ENCODE results near the gene C5orf22. TPM values are rescaled to one million over a fixed set of nuclear protein-coding genes. Genes with fewer than 3 reads are reported as not detected.

C5orf22 gene
- 42.1 TPM for polyA plus RNA-seq (2013, experiment 1 of 2)
- 41.9 TPM for polyA plus RNA-seq (2013, experiment 2 of 2)

DNA sequence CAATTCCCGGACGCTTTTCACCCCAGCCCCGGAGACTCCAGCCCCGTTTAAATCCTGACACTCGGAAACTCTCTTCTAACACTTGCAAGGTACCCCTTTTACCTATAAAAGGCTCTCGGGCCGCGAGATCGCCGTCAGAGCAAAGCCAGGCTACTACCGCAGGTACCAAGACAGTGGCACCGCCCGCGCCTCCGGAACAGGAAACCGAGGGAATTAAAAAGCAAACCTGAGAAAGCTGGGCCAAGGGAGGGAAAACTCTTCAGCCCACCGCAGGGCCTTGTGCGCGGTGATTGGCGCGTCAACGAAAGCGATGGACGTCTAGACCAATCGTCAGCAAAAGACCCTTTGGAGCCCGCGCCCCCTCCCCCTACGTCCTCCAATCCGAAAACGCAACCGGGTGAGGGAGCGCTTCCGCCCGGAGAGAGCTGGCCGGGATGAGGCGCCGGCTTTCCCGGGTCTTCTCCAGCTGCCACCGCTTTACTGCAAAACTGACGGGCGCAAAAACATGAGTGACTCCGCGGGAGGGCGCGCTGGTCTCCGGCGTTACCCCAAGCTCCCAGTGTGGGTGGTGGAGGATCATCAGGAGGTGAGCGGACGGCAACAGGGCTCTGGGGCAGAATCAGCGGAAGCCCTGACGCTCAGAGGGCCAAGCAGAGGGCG lies at the start of gene C5orf22, which contains the start of gene DROSHA:
Gene C5orf22 (plus strand): TSS at position 414 of the 660 bp plus-strand sequence. CDS start 92 bp downstream, at position 506.
Gene DROSHA (minus strand): TSS at position 206 of the 660 bp plus-strand sequence. CDS start 3,034 bp downstream, outside the sequence.
- H4K8ac ChIP-seq (ENCODE audit: low read depth, low read length) = no peak within 1 kb of the TSS
- H3K9ac ChIP-seq (ENCODE audit: low read depth, low read length, poor library complexity) = peak within 1 kb of the TSS; percentile 98
- H3K27ac ChIP-seq (replicated peaks; ENCODE audit: low read length) = peak within 1 kb of the TSS; percentile 66
- H2BK15ac ChIP-seq (ENCODE audit: low read length) = no peak within 1 kb of the TSS
- H3K14ac ChIP-seq (ENCODE audit: low read length) = peak within 1 kb of the TSS; percentile 95
- peak within 1 kb of the TSS; percentile 88 for H3K4me2 ChIP-seq (ENCODE audit: insufficient read depth, low read length, poor library complexity, severe bottlenecking)
- H3K79me1 ChIP-seq (ENCODE audit: low read depth, low read length) = peaks cover 2% of the 10 kb centered on the region
- H2BK12ac ChIP-seq (ENCODE audit: low read length) = no peak within 1 kb of the TSS
- peak within 1 kb of the TSS; percentile 76 for H3K23ac ChIP-seq (ENCODE audit: low read depth, low read length, poor library complexity)
- no peaks in the 10 kb centered on the region for H3K27me3 ChIP-seq (ENCODE audit: control insufficient read depth in 3 of 3, insufficient read depth in 3 of 3, low read depth in 1 of 3, low read length in 3 of 3)
- peak within 1 kb of the TSS; percentile 86 for H3K18ac ChIP-seq (ENCODE audit: low read length)
- peak within 1 kb of the TSS; percentile 86 for H2AFZ ChIP-seq (ENCODE audit: low read length)
- H2BK5ac ChIP-seq (ENCODE audit: low read length) = no peak within 1 kb of the TSS
- H3K4me3 ChIP-seq (ENCODE audit: low read length in 2 of 2) = peak within 1 kb of the TSS; percentile 88 to 97
- H3K36me3 ChIP-seq (replicated peaks in 1 of 2; ENCODE audit: control insufficient read depth in 2 of 2, insufficient read depth in 2 of 2, low read length in 2 of 2) = peaks cover 22 to 69% of the 10 kb centered on the region in 2 donors
- H3K9me3 ChIP-seq (replicated peaks in 1 of 2; ENCODE audit: control insufficient read depth in 2 of 2, insufficient read depth in 1 of 2, low read depth in 1 of 2, low read length in 2 of 2) = no peaks in the 10 kb centered on the region
- peak; percentile 92 for DNase-seq (ENCODE audit: low spot score)
- H2AK5ac ChIP-seq (ENCODE audit: low read depth, low read length) = no peak within 1 kb of the TSS
- peaks cover 6 to 10% of the 10 kb centered on the region in 2 donors for H3K4me1 ChIP-seq (ENCODE audit: control insufficient read depth in 2 of 2, insufficient read depth in 1 of 2, low read depth in 1 of 2, low read length in 2 of 2)
- no peak within 1 kb of the TSS for H3K4ac ChIP-seq (ENCODE audit: low read length)
- H4K91ac ChIP-seq (ENCODE audit: low read depth, low read length, poor library complexity) = no peak within 1 kb of the TSS
- no CpG with 5 or more reads among the region's 52 CpGs for WGBS, 2 donors (ENCODE audit: extremely low coverage in 2 of 2, insufficient read length in 2 of 2, insufficient replicate concordance in 1 of 2)
- H2BK120ac ChIP-seq (ENCODE audit: low read depth, low read length) = no peak within 1 kb of the TSS

DNA sequence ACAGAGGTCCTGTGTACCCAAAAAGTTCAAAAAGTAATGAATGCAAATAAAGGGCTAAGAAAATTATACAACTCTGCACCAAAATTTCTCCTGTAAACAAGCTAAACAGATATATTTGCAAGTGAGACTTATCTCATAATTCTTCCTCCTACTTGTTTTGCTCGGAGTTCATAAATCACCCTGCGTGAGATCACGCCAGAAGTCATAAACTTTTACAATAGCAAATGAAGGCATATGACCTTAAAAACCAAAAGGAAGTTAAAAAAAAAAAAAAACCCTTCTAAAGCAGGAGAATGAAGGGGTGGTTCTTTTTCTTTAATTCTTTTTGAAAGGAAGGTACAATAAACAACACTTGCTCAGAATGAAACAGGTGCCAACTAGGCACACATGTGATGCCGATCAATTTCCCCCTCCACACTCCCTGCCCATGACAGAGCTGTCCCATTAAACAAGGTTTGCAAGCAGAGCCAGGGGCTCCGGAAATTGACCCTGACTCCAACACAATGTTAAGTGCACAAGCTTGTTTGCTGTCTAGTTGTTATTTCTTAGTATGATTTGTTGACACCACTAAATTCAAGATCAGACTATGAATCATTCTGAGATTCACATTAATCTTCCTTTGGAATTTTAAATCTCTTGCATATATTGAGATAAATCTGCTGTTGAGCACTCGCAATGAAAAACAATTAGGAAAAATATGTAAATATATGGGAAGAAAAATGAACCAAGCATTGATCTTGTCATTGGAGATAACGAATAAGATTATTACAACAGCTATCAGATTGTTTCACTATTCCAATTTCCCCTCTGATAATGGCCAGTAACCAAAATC lies 46.5 kb upstream of the C5orf22 start:
- Histone ChIP-seq H2BK15ac (ENCODE audit: low read length) (no peak overlapping the region), H2AFZ (ENCODE audit: low read length) (no peak overlapping the region), H3K18ac (ENCODE audit: low read length) (no peak overlapping the region), H3K4me3 (ENCODE audit: low read length in 2 of 2) (no peak overlapping the region), H2BK120ac (ENCODE audit: low read depth, low read length) (no peak overlapping the region), H2AK5ac (ENCODE audit: low read depth, low read length) (no peak overlapping the region), H3K9me3 (replicated peaks in 1 of 2; ENCODE audit: control insufficient read depth in 2 of 2, insufficient read depth in 1 of 2, low read depth in 1 of 2, low read length in 2 of 2) (no peaks in the 10 kb centered on the region), H3K4me1 (ENCODE audit: control insufficient read depth in 2 of 2, insufficient read depth in 1 of 2, low read depth in 1 of 2, low read length in 2 of 2) (no peaks in the 10 kb centered on the region), H3K79me1 (ENCODE audit: low read depth, low read length) (no peaks in the 10 kb centered on the region), H3K27me3 (ENCODE audit: control insufficient read depth in 3 of 3, insufficient read depth in 3 of 3, low read depth in 1 of 3, low read length in 3 of 3) (no peaks in the 10 kb centered on the region), H2BK5ac (ENCODE audit: low read length) (no peak overlapping the region), H4K91ac (ENCODE audit: low read depth, low read length, poor library complexity) (no peak overlapping the region), H2BK12ac (ENCODE audit: low read length) (no peak overlapping the region), H3K4me2 (ENCODE audit: insufficient read depth, low read length, poor library complexity, severe bottlenecking) (no peak overlapping the region), H3K14ac (ENCODE audit: low read length) (no peak overlapping the region), H4K8ac (ENCODE audit: low read depth, low read length) (no peak overlapping the region), H3K23ac (ENCODE audit: low read depth, low read length, poor library complexity) (no peak overlapping the region), H3K36me3 (replicated peaks in 1 of 2; ENCODE audit: control insufficient read depth in 2 of 2, insufficient read depth in 2 of 2, low read length in 2 of 2) (peaks cover 14 to 93% of the 10 kb centered on the region in 2 donors), H3K4ac (ENCODE audit: low read length) (no peak overlapping the region), H3K9ac (ENCODE audit: low read depth, low read length, poor library complexity) (no peak overlapping the region), H3K27ac (replicated peaks; ENCODE audit: low read length) (no peak overlapping the region)
- DNase-seq (ENCODE audit: low spot score) = no peak
- no CpG with 5 or more reads among the region's 7 CpGs for WGBS, 2 donors (ENCODE audit: extremely low coverage in 2 of 2, insufficient read length in 2 of 2, insufficient replicate concordance in 1 of 2)

DNA sequence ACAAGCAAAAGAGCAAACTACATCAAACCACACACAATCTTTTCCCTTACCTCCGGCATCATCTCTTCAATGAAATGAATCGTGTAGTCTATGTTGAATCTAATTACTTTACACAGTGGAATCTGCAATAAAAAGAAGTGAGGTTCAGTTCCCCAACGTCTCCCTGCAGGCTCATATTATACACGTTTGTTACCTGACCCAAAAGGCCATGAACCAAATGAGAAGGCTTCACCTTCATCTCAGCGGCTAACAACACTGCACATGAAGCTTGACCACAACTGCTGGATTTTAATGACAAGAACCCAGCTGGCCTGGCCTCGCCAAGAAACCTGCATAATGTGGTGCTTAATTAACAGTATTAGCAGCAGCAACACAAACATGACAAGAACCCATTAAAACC lies 45.7 kb upstream of the C5orf22 start:
- Histone ChIP-seq H2BK15ac (ENCODE audit: low read length) (no peak overlapping the region), H3K4me1 (ENCODE audit: control insufficient read depth in 2 of 2, insufficient read depth in 1 of 2, low read depth in 1 of 2, low read length in 2 of 2) (no peaks in the 10 kb centered on the region), H2BK120ac (ENCODE audit: low read depth, low read length) (no peak overlapping the region), H3K4me3 (ENCODE audit: low read length in 2 of 2) (no peak overlapping the region), H4K91ac (ENCODE audit: low read depth, low read length, poor library complexity) (no peak overlapping the region), H3K23ac (ENCODE audit: low read depth, low read length, poor library complexity) (no peak overlapping the region), H2AK5ac (ENCODE audit: low read depth, low read length) (no peak overlapping the region), H3K18ac (ENCODE audit: low read length) (no peak overlapping the region), H3K14ac (ENCODE audit: low read length) (no peak overlapping the region), H3K27me3 (ENCODE audit: control insufficient read depth in 3 of 3, insufficient read depth in 3 of 3, low read depth in 1 of 3, low read length in 3 of 3) (no peaks in the 10 kb centered on the region), H3K27ac (replicated peaks; ENCODE audit: low read length) (no peak overlapping the region), H3K79me1 (ENCODE audit: low read depth, low read length) (no peaks in the 10 kb centered on the region), H2BK12ac (ENCODE audit: low read length) (no peak overlapping the region), H3K4me2 (ENCODE audit: insufficient read depth, low read length, poor library complexity, severe bottlenecking) (no peak overlapping the region), H3K36me3 (replicated peaks in 1 of 2; ENCODE audit: control insufficient read depth in 2 of 2, insufficient read depth in 2 of 2, low read length in 2 of 2) (peaks cover 14 to 93% of the 10 kb centered on the region in 2 donors), H2AFZ (ENCODE audit: low read length) (no peak overlapping the region), H2BK5ac (ENCODE audit: low read length) (no peak overlapping the region), H4K8ac (ENCODE audit: low read depth, low read length) (no peak overlapping the region), H3K4ac (ENCODE audit: low read length) (no peak overlapping the region), H3K9me3 (replicated peaks in 1 of 2; ENCODE audit: control insufficient read depth in 2 of 2, insufficient read depth in 1 of 2, low read depth in 1 of 2, low read length in 2 of 2) (no peaks in the 10 kb centered on the region), H3K9ac (ENCODE audit: low read depth, low read length, poor library complexity) (no peak overlapping the region)
- WGBS, 2 donors (ENCODE audit: extremely low coverage in 2 of 2, insufficient read length in 2 of 2, insufficient replicate concordance in 1 of 2) = no CpG with 5 or more reads among the region's 6 CpGs
- no peak for DNase-seq (ENCODE audit: low spot score)

DNA sequence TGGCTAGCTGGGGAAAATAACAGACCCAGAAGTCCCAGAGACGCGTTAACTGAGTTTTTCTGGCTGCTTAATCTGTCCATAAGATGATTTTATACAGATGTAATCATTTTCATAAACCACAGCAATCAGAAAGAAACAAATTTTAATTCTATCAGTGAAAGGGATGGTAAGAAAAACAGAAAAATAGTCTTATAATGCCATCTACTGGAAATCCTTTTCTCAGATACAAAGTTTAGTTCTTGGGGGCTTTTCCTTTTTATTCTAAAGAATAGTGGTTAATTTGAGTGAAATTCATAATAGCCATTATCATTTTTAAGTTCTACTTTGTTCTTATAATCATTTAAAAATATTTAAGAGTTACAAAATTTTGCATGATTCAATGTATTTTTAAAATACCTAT lies 44.6 kb upstream of the C5orf22 start:
- no peak overlapping the region for H2BK5ac ChIP-seq (ENCODE audit: low read length)
- H3K9ac ChIP-seq (ENCODE audit: low read depth, low read length, poor library complexity) = no peak overlapping the region
- no peak overlapping the region for H2BK15ac ChIP-seq (ENCODE audit: low read length)
- no peak overlapping the region for H4K91ac ChIP-seq (ENCODE audit: low read depth, low read length, poor library complexity)
- peaks cover 8 to 93% of the 10 kb centered on the region in 2 donors for H3K36me3 ChIP-seq (replicated peaks in 1 of 2; ENCODE audit: control insufficient read depth in 2 of 2, insufficient read depth in 2 of 2, low read length in 2 of 2)
- no peak overlapping the region for H3K18ac ChIP-seq (ENCODE audit: low read length)
- no peak for DNase-seq (ENCODE audit: low spot score)
- whole genome bisulfite sequencing, 2 donors (ENCODE audit: extremely low coverage in 2 of 2, insufficient read length in 2 of 2, insufficient replicate concordance in 1 of 2) = no CpG with 5 or more reads among the region's 2 CpGs
- no peak overlapping the region for H3K4ac ChIP-seq (ENCODE audit: low read length)
- no peak overlapping the region for H3K27ac ChIP-seq (replicated peaks; ENCODE audit: low read length)
- no peak overlapping the region for H4K8ac ChIP-seq (ENCODE audit: low read depth, low read length)
- H3K9me3 ChIP-seq (replicated peaks in 1 of 2; ENCODE audit: control insufficient read depth in 2 of 2, insufficient read depth in 1 of 2, low read depth in 1 of 2, low read length in 2 of 2) = no peaks in the 10 kb centered on the region
- no peaks in the 10 kb centered on the region for H3K79me1 ChIP-seq (ENCODE audit: low read depth, low read length)
- H3K14ac ChIP-seq (ENCODE audit: low read length) = no peak overlapping the region
- no peak overlapping the region for H2AFZ ChIP-seq (ENCODE audit: low read length)
- no peak overlapping the region for H3K23ac ChIP-seq (ENCODE audit: low read depth, low read length, poor library complexity)
- H3K4me2 ChIP-seq (ENCODE audit: insufficient read depth, low read length, poor library complexity, severe bottlenecking) = no peak overlapping the region
- no peak overlapping the region for H2BK12ac ChIP-seq (ENCODE audit: low read length)
- H2AK5ac ChIP-seq (ENCODE audit: low read depth, low read length) = no peak overlapping the region
- H2BK120ac ChIP-seq (ENCODE audit: low read depth, low read length) = no peak overlapping the region
- H3K4me3 ChIP-seq (ENCODE audit: low read length in 2 of 2) = no peak overlapping the region
- H3K4me1 ChIP-seq (ENCODE audit: control insufficient read depth in 2 of 2, insufficient read depth in 1 of 2, low read depth in 1 of 2, low read length in 2 of 2) = no peaks in the 10 kb centered on the region
- no peaks in the 10 kb centered on the region for H3K27me3 ChIP-seq (ENCODE audit: control insufficient read depth in 3 of 3, insufficient read depth in 3 of 3, low read depth in 1 of 3, low read length in 3 of 3)

Data from neuronal stem cell (in vitro differentiated cells).